GM10847 (cell line): Measurements from ENCODE around the gene MAPKAP1.

ENCODE experiments used
- POLR2A ChIP-seq: IDR thresholded peaks from 2 replicates; pipeline ENCODE4 v1.6.1; 2011; ENCODE audit not compliant: insufficient read length; ENCODE audit errors: extremely low read depth

Gene MAPKAP1

GRCh38 chr9:125659201-125659840 lies 47.7 kb downstream of the MAPKAP1 start:
- TF ChIP-seq POLR2A = no peak

GRCh38 chr9:125656560-125656959 lies 50.4 kb downstream of the MAPKAP1 start:
- TF ChIP-seq POLR2A = no peak

GRCh38 chr9:125655691-125656410 lies 51.2 kb downstream of the MAPKAP1 start:
- TF ChIP-seq POLR2A = no peak

GRCh38 chr9:125655066-125655633 lies 51.9 kb downstream of the MAPKAP1 start:
- TF ChIP-seq POLR2A = no peak

- no peak for TF ChIP-seq POLR2A
Measured at GRCh38 chr9:125654121-125654520, 52.9 kb downstream of the MAPKAP1 start.

- no peak for TF ChIP-seq POLR2A
Measured at GRCh38 chr9:125653325-125653724, 53.7 kb downstream of the MAPKAP1 start.

- no peak for TF ChIP-seq POLR2A
Measured at GRCh38 chr9:125652759-125653158, 54.2 kb downstream of the MAPKAP1 start.

GRCh38 chr9:125652233-125652594 lies 54.8 kb downstream of the MAPKAP1 start:
- no peak for TF ChIP-seq POLR2A

- no peak for TF ChIP-seq POLR2A
Measured at GRCh38 chr9:125651576-125652232, 55.3 kb downstream of the MAPKAP1 start.

GRCh38 chr9:125650271-125650737 lies 56.7 kb downstream of the MAPKAP1 start:
- no peak for TF ChIP-seq POLR2A

GRCh38 chr9:125649826-125650225 lies 57.2 kb downstream of the MAPKAP1 start:
- no peak for TF ChIP-seq POLR2A

- no peak for TF ChIP-seq POLR2A
Measured at GRCh38 chr9:125649315-125649714, 57.7 kb downstream of the MAPKAP1 start.

GRCh38 chr9:125648294-125648693 lies 58.7 kb downstream of the MAPKAP1 start:
- TF ChIP-seq POLR2A = no peak

GRCh38 chr9:125646621-125647100 lies 60.3 kb downstream of the MAPKAP1 start:
- no peak for TF ChIP-seq POLR2A

GRCh38 chr9:125646217-125646616 lies 60.8 kb downstream of the MAPKAP1 start:
- no peak for TF ChIP-seq POLR2A
